Measurements from ENCODE around the gene ARHGEF17.
A peak's percentile ranks its signal among the peaks of the same experiment; 100 is the strongest.

ARHGEF17 gene

GRCh38 chr11:73308961-73309919, 1.2 kb downstream of the ARHGEF17 start:
- no peak for TF ChIP-seq CTCF (IDR thresholded peaks at IDR 0.05)

GRCh38 chr11:73310076-73310475, 2.0 kb downstream of the ARHGEF17 start:
- no peak for TF ChIP-seq CTCF (IDR thresholded peaks at IDR 0.05)
- Histone ChIP-seq H3K4me3 (peak overlapping the region; percentile 85), H3K27ac (peak overlapping the region; percentile 96 to 99)
- no peak for DNase-seq (ENCODE audit: low spot score)

More at GRCh38 chr11:73308961-73309919, 1.2 kb downstream of the ARHGEF17 start:
- Histone ChIP-seq H3K4me3 (peak overlapping the region; percentile 85), H3K27ac (peak overlapping the region; percentile 96 to 99)
- peak; percentile 98 for DNase-seq (ENCODE audit: low spot score)

GRCh38 chr11:73310661-73311393, 2.8 kb downstream of the ARHGEF17 start:
- peak overlapping the region; percentile 96 to 99 for H3K27ac ChIP-seq
- no peak for TF ChIP-seq CTCF (IDR thresholded peaks at IDR 0.05)

GRCh38 chr11:73311394-73311869, 3.4 kb downstream of the ARHGEF17 start:
- DNase-seq (ENCODE audit: low spot score): no peak

More at GRCh38 chr11:73310661-73311393, 2.8 kb downstream of the ARHGEF17 start:
- H3K4me3 ChIP-seq: peak overlapping the region; percentile 85
- DNase-seq (ENCODE audit: low spot score): no peak

GRCh38 chr11:73312036-73312435, 4.0 kb downstream of the ARHGEF17 start:
- no peak for TF ChIP-seq CTCF (IDR thresholded peaks at IDR 0.05)
- no peak for DNase-seq (ENCODE audit: low spot score)
- peak overlapping the region; percentile 85 for H3K4me3 ChIP-seq
- H3K27ac ChIP-seq: peak overlapping the region; percentile 96 to 99

More at GRCh38 chr11:73311394-73311869, 3.4 kb downstream of the ARHGEF17 start:
- TF ChIP-seq CTCF (IDR thresholded peaks at IDR 0.05): no peak
- peak overlapping the region; percentile 85 for H3K4me3 ChIP-seq
- H3K27ac ChIP-seq: peak overlapping the region; percentile 96 to 99

GRCh38 chr11:73312851-73313327, 4.8 kb downstream of the ARHGEF17 start:
- DNase-seq (ENCODE audit: low spot score): no peak
- TF ChIP-seq CTCF (IDR thresholded peaks at IDR 0.05): no peak
- Histone ChIP-seq H3K4me3 (peak overlapping the region; percentile 85), H3K27ac (peak overlapping the region; percentile 96 to 99)

Measured in coronary artery (tissue), 2 donors.